ENCODE measurements around the gene SDC1.
A peak's percentile ranks its signal among the peaks of the same experiment; 100 is the strongest.

- no peak for TF ChIP-seq POLR2A (IDR thresholded peaks at IDR 0.05)
- TF ChIP-seq, protein P1, sequence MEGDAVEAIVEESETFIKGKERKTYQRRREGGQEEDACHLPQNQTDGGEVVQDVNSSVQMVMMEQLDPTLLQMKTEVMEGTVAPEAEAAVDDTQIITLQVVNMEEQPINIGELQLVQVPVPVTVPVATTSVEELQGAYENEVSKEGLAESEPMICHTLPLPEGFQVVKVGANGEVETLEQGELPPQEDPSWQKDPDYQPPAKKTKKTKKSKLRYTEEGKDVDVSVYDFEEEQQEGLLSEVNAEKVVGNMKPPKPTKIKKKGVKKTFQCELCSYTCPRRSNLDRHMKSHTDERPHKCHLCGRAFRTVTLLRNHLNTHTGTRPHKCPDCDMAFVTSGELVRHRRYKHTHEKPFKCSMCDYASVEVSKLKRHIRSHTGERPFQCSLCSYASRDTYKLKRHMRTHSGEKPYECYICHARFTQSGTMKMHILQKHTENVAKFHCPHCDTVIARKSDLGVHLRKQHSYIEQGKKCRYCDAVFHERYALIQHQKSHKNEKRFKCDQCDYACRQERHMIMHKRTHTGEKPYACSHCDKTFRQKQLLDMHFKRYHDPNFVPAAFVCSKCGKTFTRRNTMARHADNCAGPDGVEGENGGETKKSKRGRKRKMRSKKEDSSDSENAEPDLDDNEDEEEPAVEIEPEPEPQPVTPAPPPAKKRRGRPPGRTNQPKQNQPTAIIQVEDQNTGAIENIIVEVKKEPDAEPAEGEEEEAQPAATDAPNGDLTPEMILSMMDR (IDR thresholded peaks at IDR 0.05), result peak in 3 of 6 experiments; percentile 28 to 66 (median 45)
Measured at GRCh38 chr2:20190876-20191713, 33.8 kb downstream of the SDC1 start.
